Measurements from ENCODE around the gene PLCD3. TPM values are rescaled to one million over a fixed set of nuclear protein-coding genes. Genes with fewer than 3 reads are reported as not detected.

The PLCD3 gene
- total RNA-seq, 6 experiments from 2014 or later, result 2.0 to 26.4 (median 3.0) TPM

DNA sequence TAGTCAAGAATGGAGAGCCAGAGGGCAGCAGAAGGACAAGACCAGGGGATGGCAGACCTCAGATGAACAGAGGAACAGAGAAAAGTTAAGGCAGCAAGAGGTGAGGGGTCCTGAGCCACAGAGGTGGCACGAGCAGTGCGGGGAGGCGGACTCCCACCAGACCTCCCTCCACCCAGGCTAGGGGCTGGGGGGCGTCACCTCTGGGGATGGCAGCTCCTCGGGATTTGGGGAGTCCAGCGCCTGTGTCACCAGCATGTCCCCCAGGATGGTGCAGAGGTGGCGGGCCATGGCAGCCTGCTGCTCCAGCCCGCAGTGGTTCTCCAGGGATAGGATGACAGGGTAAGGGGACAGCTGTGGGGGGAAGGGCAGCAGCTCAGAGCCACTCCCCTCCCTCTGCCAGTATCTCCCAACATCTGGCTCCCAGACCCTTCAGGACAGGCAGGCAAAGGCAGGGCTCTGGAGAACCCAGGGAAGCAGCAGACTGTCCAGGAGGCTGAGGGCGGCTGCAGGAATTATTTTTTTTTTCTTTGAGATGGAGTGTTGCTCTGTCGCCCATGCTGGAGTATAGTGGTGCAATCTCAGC, 15.8 kb downstream of the PLCD3 start:
- DNase-seq, result no peak
- no peaks in the 10 kb centered on the region for H3K36me3 ChIP-seq
- intact Hi-C loops (cut with DNase I), result loop anchor here in 1 of 2 donors (10.0 kb wide), 1 partner anchor 342 kb away; no protein-coding TSS in a partner anchor
- TF ChIP-seq POLR2A (IDR thresholded peaks at IDR 0.05), result no peak
- TF ChIP-seq, protein P1, sequence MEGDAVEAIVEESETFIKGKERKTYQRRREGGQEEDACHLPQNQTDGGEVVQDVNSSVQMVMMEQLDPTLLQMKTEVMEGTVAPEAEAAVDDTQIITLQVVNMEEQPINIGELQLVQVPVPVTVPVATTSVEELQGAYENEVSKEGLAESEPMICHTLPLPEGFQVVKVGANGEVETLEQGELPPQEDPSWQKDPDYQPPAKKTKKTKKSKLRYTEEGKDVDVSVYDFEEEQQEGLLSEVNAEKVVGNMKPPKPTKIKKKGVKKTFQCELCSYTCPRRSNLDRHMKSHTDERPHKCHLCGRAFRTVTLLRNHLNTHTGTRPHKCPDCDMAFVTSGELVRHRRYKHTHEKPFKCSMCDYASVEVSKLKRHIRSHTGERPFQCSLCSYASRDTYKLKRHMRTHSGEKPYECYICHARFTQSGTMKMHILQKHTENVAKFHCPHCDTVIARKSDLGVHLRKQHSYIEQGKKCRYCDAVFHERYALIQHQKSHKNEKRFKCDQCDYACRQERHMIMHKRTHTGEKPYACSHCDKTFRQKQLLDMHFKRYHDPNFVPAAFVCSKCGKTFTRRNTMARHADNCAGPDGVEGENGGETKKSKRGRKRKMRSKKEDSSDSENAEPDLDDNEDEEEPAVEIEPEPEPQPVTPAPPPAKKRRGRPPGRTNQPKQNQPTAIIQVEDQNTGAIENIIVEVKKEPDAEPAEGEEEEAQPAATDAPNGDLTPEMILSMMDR (IDR thresholded peaks at IDR 0.05), result no peak
- WGBS (ENCODE audit: insufficient coverage, low coverage, low lambda C conversion rate, missing lambda C conversion rate), result no CpG with 5 or more reads among the region's 10 CpGs
- no peak overlapping the region for H3K4me3 ChIP-seq
- no peak for ATAC-seq
- H3K4me1 ChIP-seq, result peaks cover 0 to 4% (median 0%) of the 10 kb centered on the region in 4 donors
- no peak overlapping the region for H3K27ac ChIP-seq
- no peaks in the 10 kb centered on the region for H3K27me3 ChIP-seq
- H3K9me3 ChIP-seq, result no peaks in the 10 kb centered on the region

DNA sequence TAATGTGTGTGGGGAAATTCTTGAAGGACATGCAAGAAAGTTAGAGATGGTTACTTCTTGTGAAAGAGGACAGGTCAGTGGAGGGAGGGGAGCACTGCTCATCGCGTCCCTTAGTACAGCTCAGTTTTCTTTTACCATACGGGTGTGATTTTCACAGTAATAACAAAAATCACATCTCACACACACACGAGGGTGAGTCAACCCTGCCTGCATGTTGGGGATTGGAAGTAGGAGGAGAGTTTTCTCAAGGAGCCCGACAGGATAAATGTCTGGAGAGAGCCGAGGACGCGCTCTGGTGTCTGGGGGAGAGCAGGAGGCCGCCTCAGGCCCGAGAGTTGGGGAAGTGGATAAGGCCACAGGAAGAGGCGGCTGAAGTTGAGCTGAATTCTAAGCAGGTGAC, 16.4 kb downstream of the PLCD3 start:
- Histone ChIP-seq H3K4me1 (peaks cover 0 to 4% (median 0%) of the 10 kb centered on the region in 4 donors), H3K27me3 (no peaks in the 10 kb centered on the region), H3K4me3 (no peak overlapping the region), H3K9me3 (no peaks in the 10 kb centered on the region), H3K36me3 (no peaks in the 10 kb centered on the region), H3K27ac (no peak overlapping the region)
- WGBS (ENCODE audit: insufficient coverage, low coverage, low lambda C conversion rate, missing lambda C conversion rate), result 78% methylated on average over 11 of the region's 11 CpGs
- intact Hi-C loops (cut with DNase I), result loop anchor here in 1 of 2 donors (10.0 kb wide), 1 partner anchor 341 kb away; no protein-coding TSS in a partner anchor
- no peak for ATAC-seq
- TF ChIP-seq, protein P1 (IDR thresholded peaks at IDR 0.05), result no peak
- no peak for TF ChIP-seq POLR2A (IDR thresholded peaks at IDR 0.05)
- DNase-seq, result no peak

DNA sequence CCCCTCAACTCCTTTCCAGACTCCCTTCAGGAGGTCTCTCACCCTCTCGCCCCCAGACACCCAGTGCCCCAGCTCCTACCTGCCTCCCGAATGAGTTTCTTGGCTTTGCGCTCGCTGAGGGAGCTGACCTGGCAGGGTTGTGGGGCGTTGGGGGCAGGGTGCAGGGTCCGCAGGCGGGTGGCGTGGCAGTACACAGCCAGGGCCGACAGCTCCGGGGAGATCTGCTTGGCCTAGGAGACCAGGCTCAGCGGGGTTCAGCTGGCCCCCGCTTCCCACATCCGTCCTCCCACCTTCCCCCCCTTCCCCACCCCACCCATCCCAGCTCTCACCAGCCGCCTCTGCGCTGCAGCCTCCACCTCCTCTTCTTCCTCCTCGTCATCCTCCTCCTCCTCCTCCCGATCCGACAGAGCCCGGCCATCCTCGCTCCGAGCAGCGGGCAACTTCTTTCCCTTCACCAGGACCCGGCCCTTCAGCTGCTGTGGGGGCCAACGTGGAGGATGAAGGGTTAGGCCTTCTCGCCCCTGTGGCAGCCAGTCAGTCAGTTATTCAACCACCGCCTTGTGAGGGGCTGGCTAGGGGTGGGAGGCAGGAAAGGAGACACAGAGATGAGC, 17.2 kb downstream of the PLCD3 start:
- WGBS (ENCODE audit: insufficient coverage, low coverage, low lambda C conversion rate, missing lambda C conversion rate), result 79% methylated on average over 11 of the region's 26 CpGs
- intact Hi-C loops (cut with DNase I), result loop anchor here in 1 of 2 donors (10.0 kb wide), 1 partner anchor 340 kb away; no protein-coding TSS in a partner anchor
- H3K4me1 ChIP-seq, result peaks cover 0 to 4% (median 0%) of the 10 kb centered on the region in 4 donors
- H3K27ac ChIP-seq, result no peak overlapping the region
- no peaks in the 10 kb centered on the region for H3K27me3 ChIP-seq
- H3K4me3 ChIP-seq, result no peak overlapping the region
- ATAC-seq, result no peak
- TF ChIP-seq POLR2A (IDR thresholded peaks at IDR 0.05), result no peak
- TF ChIP-seq, protein P1 (IDR thresholded peaks at IDR 0.05), result no peak
- DNase-seq, result no peak
- no peaks in the 10 kb centered on the region for H3K9me3 ChIP-seq
- H3K36me3 ChIP-seq, result no peaks in the 10 kb centered on the region

- H3K4me3 ChIP-seq, result no peak overlapping the region
- no peaks in the 10 kb centered on the region for H3K27me3 ChIP-seq
- no peaks in the 10 kb centered on the region for H3K36me3 ChIP-seq
- H3K9me3 ChIP-seq, result no peaks in the 10 kb centered on the region
- intact Hi-C loops (cut with DNase I), result loop anchor here in 1 of 2 donors (10.0 kb wide), 1 partner anchor 340 kb away; no protein-coding TSS in a partner anchor
- H3K27ac ChIP-seq, result no peak overlapping the region
- peaks cover 0 to 4% (median 0%) of the 10 kb centered on the region in 4 donors for H3K4me1 ChIP-seq
- DNase-seq, result peak in 1 of 3 donors; percentile 44
- TF ChIP-seq POLR2A (IDR thresholded peaks at IDR 0.05), result no peak
- TF ChIP-seq, protein P1 (IDR thresholded peaks at IDR 0.05), result no peak
- 85% methylated on average over 5 of the region's 19 CpGs for WGBS (ENCODE audit: insufficient coverage, low coverage, low lambda C conversion rate, missing lambda C conversion rate)
- ATAC-seq, result no peak
Measured at GRCh38 chr17:45114117-45114932, 18.0 kb downstream of the PLCD3 start.

Measured in right lobe of liver (tissue), 6 donors.